H1 (cell line): ENCODE measurements around the gene STXBP2. TPM values are rescaled to one million over a fixed set of nuclear protein-coding genes. Genes with fewer than 3 reads are reported as not detected.

Experiments used
- CTCF ChIA-PET: fragments of 300-600 bp; sonication (Branson Sonifier 250); formaldehyde crosslinking; loops from one replicate; lab custom pipeline; 2021; ENCODE audit not compliant: partially characterized antibody; lab: Charles Lee
- POLR2A ChIA-PET: fragments of 300-600 bp; sonication (Branson Sonifier 250); formaldehyde crosslinking; loops from one replicate; lab custom pipeline; 2021; ENCODE audit warnings: inconsistent platforms; ENCODE audit not compliant: partially characterized antibody; lab: Charles Lee
- DNase-seq, 2 experiments: peaks; one replicate each; pipeline versions ENCODE4 v3.0.0 to v3.0.0-alpha.2; 2010 to 2022; ENCODE audit warnings: low spot score in 2 of 2, low read depth in 1 of 2, mixed read lengths in 1 of 2
- FAIRE-seq: peaks from 2 replicates; lab custom pipeline; 2011; peaks lifted over from hg19 to GRCh38; lab: Jason Lieb, UNC
- H2AFZ ChIP-seq: 2 replicates; pipeline ENCODE4 v1.8.1; 2012; ENCODE audit warnings: low read length, inconsistent platforms
- H2AK5ac ChIP-seq: 2 replicates; pipeline ENCODE4 v1.6.1; 2013; ENCODE audit warnings: low read depth, low read length
- H2BK120ac ChIP-seq: replicated peaks from 2 replicates; pipeline ENCODE3; 2013; ENCODE audit warnings: low read depth, low read length, inconsistent platforms
- H2BK12ac ChIP-seq: 2 replicates; pipeline ENCODE4 v1.6.1; 2013; ENCODE audit warnings: low read depth, low read length
- H2BK15ac ChIP-seq: 2 replicates; pipeline ENCODE4 v1.6.1; 2013; ENCODE audit warnings: low read length
- H2BK20ac ChIP-seq: 2 replicates; pipeline ENCODE4 v1.6.1; 2013; ENCODE audit warnings: low read length
- H2BK5ac ChIP-seq: 2 replicates; pipeline ENCODE4 v1.6.1; 2013; ENCODE audit warnings: low read depth, low read length
- H3K14ac ChIP-seq: 2 replicates; pipeline ENCODE4 v1.6.1; 2013; ENCODE audit warnings: inconsistent platforms; ENCODE audit not compliant: insufficient read length
- H3K18ac ChIP-seq: 2 replicates; pipeline ENCODE4 v1.6.1; 2013; ENCODE audit warnings: low read length; ENCODE audit errors: extremely low read depth
- H3K23ac ChIP-seq: 2 replicates; pipeline ENCODE4 v1.6.1; 2013; ENCODE audit warnings: inconsistent platforms; ENCODE audit not compliant: insufficient read length
- H3K23me2 ChIP-seq: 2 replicates; pipeline ENCODE4 v1.6.1; 2013; ENCODE audit warnings: low read depth, low read length
- H3K27ac ChIP-seq: 2 replicates; pipeline ENCODE4 v1.6.1; 2011; ENCODE audit warnings: low read depth, low read length, inconsistent platforms
- H3K27me3 ChIP-seq, 4 experiments: replicated peaks in 1 of 4; 1 replicate in 1 of 4; 2 replicates in 3 of 4; pipeline versions ENCODE4 v1.6.1 to v1.8.1; 2011 to 2013; ENCODE audit warnings: low read length in 3 of 4, mild to moderate bottlenecking in 3 of 4, inconsistent platforms in 2 of 4, mixed read lengths in 2 of 4, moderate library complexity in 1 of 4; ENCODE audit not compliant: control insufficient read depth in 3 of 4, insufficient read depth in 3 of 4; ENCODE audit errors: extremely low read depth in 1 of 4
- H3K36me3 ChIP-seq, 4 experiments: 2 replicates each; pipeline versions ENCODE4 v1.6.1 to v1.8.1; 2011 to 2013; ENCODE audit warnings: mild to moderate bottlenecking in 4 of 4, low read length in 3 of 4, moderate library complexity in 2 of 4, control low read depth in 1 of 4, inconsistent platforms in 1 of 4; ENCODE audit not compliant: insufficient read depth in 4 of 4, control insufficient read depth in 2 of 4
- H3K4ac ChIP-seq: replicated peaks from 2 replicates; pipeline ENCODE3; 2013; ENCODE audit warnings: low read length, low read depth, mixed read lengths, inconsistent platforms; ENCODE audit not compliant: insufficient read length
- H3K4me1 ChIP-seq, 4 experiments: replicated peaks in 1 of 4; 1 replicate in 1 of 4; 2 replicates in 3 of 4; pipeline versions ENCODE4 v1.6.1 to v1.8.1; 2011 to 2013; ENCODE audit warnings: low read length in 3 of 4, inconsistent platforms in 2 of 4, mixed read lengths in 1 of 4; ENCODE audit not compliant: insufficient read depth in 4 of 4, control insufficient read depth in 3 of 4
- H3K4me2 ChIP-seq, 2 experiments: 2 replicates each; pipeline versions ENCODE4 v1.6.1 to v1.8.1; 2011 to 2013; ENCODE audit warnings: low read depth in 2 of 2, low read length in 2 of 2, control low read depth in 1 of 2, inconsistent platforms in 1 of 2, mild to moderate bottlenecking in 1 of 2; ENCODE audit not compliant: insufficient read depth in 1 of 2
- H3K4me3 ChIP-seq, 4 experiments: fragments of 200-600, 300-600 bp in 1 of 4; sonication (generic), shearing (Covaris generic), sonication (Bioruptor Twin) in 1 of 4; 2 replicates each; pipeline versions ENCODE4 v1.5.1 to v1.8.1; 2011 to 2016; ENCODE audit warnings: low read length in 4 of 4, low read depth in 3 of 4, control low read depth in 2 of 4, inconsistent platforms in 2 of 4, mild to moderate bottlenecking in 2 of 4, mixed read lengths in 1 of 4, moderate library complexity in 1 of 4; ENCODE audit not compliant: insufficient read depth in 2 of 4; ENCODE audit errors: extremely low read depth in 1 of 4
- H3K56ac ChIP-seq: replicated peaks from 2 replicates; pipeline ENCODE3; 2013; ENCODE audit warnings: low read depth, mild to moderate bottlenecking, mixed read lengths, low read length, inconsistent platforms; ENCODE audit not compliant: insufficient read length
- H3K79me1 ChIP-seq: 2 replicates; pipeline ENCODE4 v1.6.1; 2013; ENCODE audit warnings: low read depth, low read length, control low read depth
- H3K79me2 ChIP-seq, 2 experiments: 2 replicates each; pipeline versions ENCODE4 v1.6.1 to v1.8.1; 2012 to 2013; ENCODE audit warnings: low read length in 2 of 2, mild to moderate bottlenecking in 2 of 2, inconsistent platforms in 1 of 2; ENCODE audit not compliant: insufficient read depth in 2 of 2, control insufficient read depth in 1 of 2
- H3K9ac ChIP-seq, 4 experiments: replicated peaks in 1 of 4; 1 replicate in 1 of 4; 2 replicates in 3 of 4; pipeline versions ENCODE4 v1.6.1 to v1.8.1; 2011 to 2013; ENCODE audit warnings: low read depth in 3 of 4, low read length in 3 of 4, control low read depth in 2 of 4, mild to moderate bottlenecking in 2 of 4, moderate library complexity in 2 of 4, inconsistent platforms in 1 of 4; ENCODE audit errors: extremely low read depth in 1 of 4
- H3K9me3 ChIP-seq, 2 experiments: 2 replicates each; pipeline versions ENCODE4 v1.6.1 to v1.8.1; 2012 to 2013; ENCODE audit warnings: mild to moderate bottlenecking in 2 of 2, moderate library complexity in 2 of 2, control low read depth in 1 of 2, inconsistent platforms in 1 of 2, low read depth in 1 of 2, low read length in 1 of 2, mixed read lengths in 1 of 2; ENCODE audit not compliant: insufficient read depth in 2 of 2
- H4K20me1 ChIP-seq, 2 experiments: replicated peaks in 1 of 2; 2 replicates each; pipeline versions ENCODE3 to v1.8.1; 2011 to 2013; ENCODE audit warnings: inconsistent platforms in 2 of 2, low read length in 2 of 2, mild to moderate bottlenecking in 1 of 2; ENCODE audit not compliant: insufficient read depth in 2 of 2, control insufficient read depth in 1 of 2
- H4K5ac ChIP-seq: 2 replicates; pipeline ENCODE4 v1.6.1; 2013; ENCODE audit warnings: low read length, low read depth, mixed read lengths, inconsistent platforms; ENCODE audit not compliant: insufficient read length
- H4K8ac ChIP-seq: 2 replicates; pipeline ENCODE4 v1.8.0; 2013; ENCODE audit warnings: mild to moderate bottlenecking, moderate library complexity, low read length, inconsistent platforms; ENCODE audit not compliant: insufficient read depth; ENCODE audit errors: extremely low read depth
- H4K91ac ChIP-seq: replicated peaks from 2 replicates; pipeline ENCODE3; 2013; ENCODE audit warnings: low read length, mixed read lengths, inconsistent platforms; ENCODE audit not compliant: insufficient read length
- ASH2L ChIP-seq: fragments of 200-600, 300-600 bp; sonication (generic); IDR thresholded peaks from one replicate; pipeline ENCODE4 v1.7.1; 2017; ENCODE audit warnings: low read length
- BRCA1 ChIP-seq: IDR thresholded peaks from 2 replicates; pipeline ENCODE4 v1.6.1; 2012; ENCODE audit warnings: low read depth, low read length, improper control_type of control experiment
- CEBPB ChIP-seq: IDR thresholded peaks from 2 replicates; pipeline ENCODE4 v1.6.1; 2012; ENCODE audit warnings: low read depth, low read length
- EP300 ChIP-seq, 2 experiments: IDR thresholded peaks; 1 replicate in 1 of 2; 2 replicates in 1 of 2; pipeline ENCODE4 v1.6.1; 2011 to 2012; ENCODE audit warnings: low read depth in 2 of 2, low read length in 2 of 2, mild to moderate bottlenecking in 2 of 2, borderline replicate concordance in 1 of 2, inconsistent platforms in 1 of 2, moderate library complexity in 1 of 2
- FOSL1 ChIP-seq: IDR thresholded peaks from 2 replicates; pipeline ENCODE4 v1.6.1; 2011; ENCODE audit warnings: mild to moderate bottlenecking, low read depth, low read length, moderate library complexity; ENCODE audit not compliant: insufficient read depth
- RXRA ChIP-seq: IDR thresholded peaks from 2 replicates; pipeline ENCODE4 v1.6.1; 2011; ENCODE audit warnings: low read depth, mild to moderate bottlenecking, low read length, moderate library complexity; ENCODE audit not compliant: insufficient read depth
- SP2 ChIP-seq: IDR thresholded peaks from 2 replicates; pipeline ENCODE4 v1.6.1; 2012; ENCODE audit warnings: mild to moderate bottlenecking, low read length, inconsistent platforms
- SP4 ChIP-seq: IDR thresholded peaks from 2 replicates; pipeline ENCODE4 v1.6.1; 2012; ENCODE audit warnings: low read length, inconsistent platforms
- TEAD4 ChIP-seq: IDR thresholded peaks from 2 replicates; pipeline ENCODE4 v1.6.1; 2012; ENCODE audit warnings: low read depth, low read length, inconsistent platforms, mixed read lengths
- WGBS, 2 experiments: shearing (Covaris generic) in 1 of 2; methylation state at CpG; one replicate each; pipeline versions ENCODE4 v1.1.6 to v1.1.7; 2013 to 2015; ENCODE audit warnings: low lambda C conversion rate in 2 of 2, mixed read lengths in 2 of 2, inconsistent platforms in 1 of 2, low coverage in 1 of 2, missing lambda C conversion rate in 1 of 2; ENCODE audit not compliant: insufficient replicate concordance in 2 of 2, insufficient coverage in 1 of 2, insufficient read length in 1 of 2; ENCODE audit errors: extremely low coverage in 1 of 2, missing lambda C conversion rate in 1 of 2; 5-methylcytosine and 5-hydroxymethylcytosine counted together
- polyA plus RNA-seq, 7 experiments: library from polyadenylated mRNA; depleted of rRNA in 3 of 7; stranded (reverse) in 5 of 7; unstranded in 2 of 7; fragments of >200 nt in 5 of 7; fragments of 200-250 nt in 2 of 7; gene quantifications; 1 replicate in 5 of 7; 2 replicates in 1 of 7; 4 replicates in 1 of 7; pipeline versions ENCODE4 v1.2.1 to v1.2.3, GENCODE V29; 2011 to 2013; ENCODE audit warnings: missing spikeins in 2 of 7, mixed read lengths in 2 of 7
- total RNA-seq: library from RNA; stranded (reverse); fragmentation: NEBNext Ultra II Directional; extraction: Animal tissue kit (Norgen Biotek cat#: 25700); gene quantifications from 2 replicates; pipeline ENCODE4 v1.2.1, GENCODE V29; 2021
- TF ChIP-seq, protein P1 (sequence below): IDR thresholded peaks from 2 replicates; pipeline ENCODE4 v1.6.1; 2012; ENCODE audit warnings: inconsistent platforms

STXBP2 gene
- total and polyA plus RNA-seq, 2 of the 8 experiments (the other 6 are each of a cell fraction or from before 2014, with no cell fraction given): 52.9 to 53.8 TPM

DNA sequence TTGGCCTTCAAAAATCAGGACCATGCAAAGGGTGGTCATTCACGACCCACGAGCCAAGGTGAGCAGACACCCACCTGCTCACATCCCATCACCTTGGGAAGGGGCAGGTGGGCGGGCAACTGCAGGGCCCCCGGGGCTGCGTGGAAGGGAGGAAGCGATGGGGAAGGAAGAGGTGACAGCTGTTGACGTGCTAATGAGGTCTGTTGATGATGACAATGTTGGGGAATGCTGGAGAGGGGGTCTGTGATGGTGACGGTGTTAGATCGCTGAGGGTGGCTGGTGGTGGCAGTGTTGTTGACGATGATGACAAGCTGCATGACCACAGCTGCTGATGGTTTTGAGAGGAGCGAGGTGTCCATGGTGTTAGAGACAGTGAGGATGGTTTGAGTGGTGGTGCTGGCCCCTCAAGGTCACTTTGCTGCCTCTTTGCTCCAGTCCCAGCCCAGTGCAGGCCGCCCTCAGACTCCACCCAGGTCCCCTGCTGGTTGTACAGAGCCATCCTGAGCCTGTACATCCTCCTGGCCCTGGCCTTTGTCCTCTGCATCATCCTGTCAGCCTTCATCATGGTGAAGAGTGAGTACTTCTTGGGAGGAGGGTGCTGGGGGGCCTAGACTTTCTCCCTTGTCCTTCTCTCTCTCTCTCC is 40.9 kb downstream of the STXBP2 start:
- H2BK5ac ChIP-seq: no peak overlapping the region
- no peak overlapping the region; the same call in 1 of the 2 replicates for H4K8ac ChIP-seq
- H3K79me1 ChIP-seq: peaks cover 4% of the 10 kb centered on the region
- H2BK20ac ChIP-seq: no peak overlapping the region
- ChIA-PET CTCF (interaction anchor here (0.9 to 1.9 kb wide), 7 partner anchors 20 to 198 kb away, joined by 3 to 9 read pairs (median 3); no protein-coding TSS in a partner anchor), POLR2A (interaction anchor here (0.7 to 1.8 kb wide), 2 partner anchors 9 to 23 kb away, joined by 3 to 6 read pairs; partner anchors contain the start of gene RETN)
- H3K4me2 ChIP-seq: no peak overlapping the region
- peaks cover 0 to 4% of the 10 kb centered on the region in 2 experiments; a peak in 1 of 4 replicates for H3K79me2 ChIP-seq
- peaks cover 0 to 7% (median 3%) of the 10 kb centered on the region in 4 experiments; a peak in 3 of 8 replicates for H3K36me3 ChIP-seq
- H3K56ac ChIP-seq: no peak overlapping the region
- 0 out of 2 replicates have a peak overlapping the region, but pooled peaks have one; percentile 71 for H2AK5ac ChIP-seq
- H2AFZ ChIP-seq: no peak overlapping the region
- no peak overlapping the region for H3K4me3 ChIP-seq
- H4K20me1 ChIP-seq: peaks cover 0 to 5% of the 10 kb centered on the region in 2 experiments
- WGBS, 2 experiments: 78% methylated on average over 12 of the region's 12 CpGs; no CpG with 5 or more reads in 1 of the 2 experiments
- H3K4ac ChIP-seq: no peak overlapping the region
- H3K4me1 ChIP-seq: peaks cover 0 to 6% (median 4%) of the 10 kb centered on the region in 4 experiments; a peak in 5 of 7 replicates
- H3K23me2 ChIP-seq: peaks cover 4% of the 10 kb centered on the region; the same call in 1 of the 2 replicates
- no peak overlapping the region for H4K5ac ChIP-seq
- H3K14ac ChIP-seq: no peak overlapping the region
- no peaks in the 10 kb centered on the region for H3K9me3 ChIP-seq
- no peak overlapping the region for H3K23ac ChIP-seq
- no peak overlapping the region for H2BK120ac ChIP-seq
- H3K27ac ChIP-seq: no peak overlapping the region
- no peak overlapping the region for H2BK15ac ChIP-seq
- peak overlapping the region; percentile 30 for H4K91ac ChIP-seq
- 0 out of 2 replicates have a peak overlapping the region, but pooled peaks have one; percentile 39 for H2BK12ac ChIP-seq
- DNase-seq (no peak), FAIRE-seq (no peak)
- H3K9ac ChIP-seq: no peak overlapping the region
- H3K27me3 ChIP-seq: peaks cover 0 to 8% (median 3%) of the 10 kb centered on the region in 4 experiments; a peak in 3 of 7 replicates
- H3K18ac ChIP-seq: no peak overlapping the region
- TF ChIP-seq TEAD4 (no peak), ASH2L (no peak), SP2 (no peak), CEBPB (no peak), FOSL1 (no peak), RXRA (no peak), BRCA1 (no peak), EP300 (IDR thresholded peaks at IDR 0.05; ENCODE audit: borderline replicate concordance in 1 of 2, low read depth in 2 of 2, low read length in 2 of 2) (no peak), SP4 (no peak)
- TF ChIP-seq, protein P1, sequence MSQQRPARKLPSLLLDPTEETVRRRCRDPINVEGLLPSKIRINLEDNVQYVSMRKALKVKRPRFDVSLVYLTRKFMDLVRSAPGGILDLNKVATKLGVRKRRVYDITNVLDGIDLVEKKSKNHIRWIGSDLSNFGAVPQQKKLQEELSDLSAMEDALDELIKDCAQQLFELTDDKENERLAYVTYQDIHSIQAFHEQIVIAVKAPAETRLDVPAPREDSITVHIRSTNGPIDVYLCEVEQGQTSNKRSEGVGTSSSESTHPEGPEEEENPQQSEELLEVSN: no peak
